Measurements from ENCODE around the gene P2RX2.

Gene P2RX2

DNA sequence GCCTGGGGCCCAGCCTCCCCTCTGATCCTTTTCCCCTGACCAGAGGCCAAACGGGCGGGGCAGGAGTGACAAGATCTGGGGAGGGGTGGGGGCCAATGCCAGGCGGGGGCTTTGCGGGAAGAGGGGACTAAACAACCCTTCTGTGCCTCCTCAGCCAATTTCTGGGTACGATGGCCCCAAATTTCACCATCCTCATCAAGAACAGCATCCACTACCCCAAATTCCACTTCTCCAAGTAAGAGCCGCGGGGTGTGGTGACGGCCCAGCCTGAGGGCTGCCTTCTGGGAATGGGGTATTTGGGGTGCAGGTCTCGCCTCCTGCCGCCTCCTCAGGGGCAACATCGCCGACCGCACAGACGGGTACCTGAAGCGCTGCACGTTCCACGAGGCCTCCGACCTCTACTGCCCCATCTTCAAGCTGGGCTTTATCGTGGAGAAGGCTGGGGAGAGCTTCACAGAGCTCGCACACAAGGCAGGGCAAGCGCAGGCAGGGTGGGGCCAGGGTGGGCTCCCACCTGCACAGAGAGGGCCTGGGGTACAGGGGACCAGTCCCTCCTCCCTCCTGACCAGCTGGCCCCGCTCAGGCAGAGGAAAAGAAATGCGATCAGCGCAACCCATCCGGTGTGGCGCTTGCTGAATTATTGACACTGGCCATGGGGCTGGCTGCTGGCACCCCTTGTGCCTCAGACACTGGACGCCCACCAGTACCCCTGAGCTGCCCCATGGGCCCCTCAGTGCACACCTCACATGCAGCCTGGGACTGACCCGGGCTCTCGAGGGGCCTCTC, 1.7 kb downstream of the P2RX2 start:
- DNase-seq = no peak

DNA sequence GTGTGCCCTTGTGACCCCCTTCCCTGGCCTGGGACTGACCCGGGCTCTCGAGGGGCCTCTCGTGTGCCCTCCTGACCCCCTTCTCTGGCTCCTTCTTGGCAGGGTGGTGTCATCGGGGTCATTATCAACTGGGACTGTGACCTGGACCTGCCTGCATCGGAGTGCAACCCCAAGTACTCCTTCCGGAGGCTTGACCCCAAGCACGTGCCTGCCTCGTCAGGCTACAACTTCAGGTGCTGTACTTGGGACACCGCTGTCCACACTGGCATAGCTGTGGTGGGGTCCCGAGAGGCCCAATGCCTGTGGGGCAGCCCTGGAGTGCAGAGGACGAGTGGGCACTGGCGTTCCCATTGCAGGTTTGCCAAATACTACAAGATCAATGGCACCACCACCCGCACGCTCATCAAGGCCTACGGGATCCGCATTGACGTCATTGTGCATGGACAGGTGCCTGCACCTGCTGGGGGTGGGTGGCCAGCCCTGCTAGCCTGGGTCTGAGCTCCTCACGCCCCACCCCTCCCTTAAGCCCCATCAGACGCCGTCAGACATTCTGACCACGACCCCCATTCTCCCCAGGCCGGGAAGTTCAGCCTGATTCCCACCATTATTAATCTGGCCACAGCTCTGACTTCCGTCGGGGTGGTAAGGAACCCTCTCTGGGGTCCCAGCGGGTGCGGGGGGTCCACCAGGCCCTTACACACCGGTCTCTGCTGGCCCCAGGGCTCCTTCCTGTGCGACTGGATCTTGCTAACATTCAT, 2.5 kb downstream of the P2RX2 start:
- DNase-seq = no peak

GRCh38 chr12:132621657-132622435, 3.3 kb downstream of the P2RX2 start:
- no peak for DNase-seq

DNA sequence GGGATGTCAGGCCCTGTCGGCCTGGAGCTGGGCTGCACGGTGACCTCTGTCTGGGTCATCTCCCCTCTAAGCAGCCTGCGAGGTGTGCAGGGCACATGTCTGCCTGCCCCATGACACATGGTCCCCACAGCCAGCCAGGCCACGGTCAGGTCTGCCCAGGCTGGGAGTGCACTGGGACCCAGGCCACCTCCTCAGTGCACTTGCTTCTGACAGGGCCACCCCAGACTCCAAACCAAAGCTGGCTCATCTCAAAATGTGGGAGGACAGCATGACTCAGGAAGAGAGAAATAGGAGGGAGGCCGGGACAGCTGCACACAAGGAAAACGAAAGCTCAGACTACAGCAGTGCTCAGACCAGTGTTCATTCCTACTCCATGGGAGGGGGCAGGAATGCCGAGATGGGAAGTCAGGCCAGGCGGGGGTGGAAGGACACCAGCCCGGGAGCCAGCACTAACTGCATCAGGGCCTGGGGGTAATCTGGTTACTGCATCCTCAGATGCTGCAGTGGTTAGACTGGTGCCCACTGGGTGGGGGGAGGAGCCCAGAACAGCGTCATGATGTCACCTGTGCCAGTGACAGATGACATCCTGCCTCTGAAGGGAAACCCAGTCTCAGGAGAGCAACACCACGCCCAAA, 4.0 kb downstream of the P2RX2 start:
- DNase-seq = peak; percentile 69

- no peak for DNase-seq
Measured at GRCh38 chr12:132623072-132623869, 4.7 kb downstream of the P2RX2 start.

DNA sequence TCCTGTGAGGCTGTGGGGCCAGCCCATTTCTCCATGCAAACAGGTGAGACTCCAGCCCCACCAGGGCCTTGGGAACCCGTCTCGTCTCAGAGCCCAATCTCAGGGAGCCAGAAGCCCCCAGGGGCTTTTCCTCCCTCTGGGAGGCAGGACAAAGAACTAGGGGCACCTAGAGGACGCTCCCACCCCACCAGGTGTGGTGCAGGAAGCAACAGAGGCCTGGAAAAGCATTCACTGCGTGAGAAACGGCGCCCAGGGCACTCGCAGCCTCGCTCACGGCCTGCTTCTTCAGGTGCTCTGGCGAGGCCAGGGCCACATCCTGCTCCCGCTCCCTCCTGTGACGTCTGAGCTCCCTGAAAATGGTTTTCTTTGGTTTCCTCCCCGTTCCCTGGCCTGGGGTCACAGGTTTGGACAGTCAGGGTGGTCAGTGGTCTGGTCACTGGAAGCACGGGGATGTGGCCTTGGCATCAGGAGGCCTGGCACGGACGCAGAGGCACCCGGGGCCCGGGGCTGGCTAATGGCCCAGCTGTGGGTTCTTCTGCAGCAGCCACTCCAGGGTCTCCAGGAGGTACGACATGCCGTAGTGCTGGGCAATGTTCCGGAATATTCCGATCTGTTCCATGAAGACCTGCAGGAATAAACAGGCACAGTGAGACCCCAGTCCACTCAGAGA, 5.7 kb downstream of the P2RX2 start:
- no peak for DNase-seq

DNA sequence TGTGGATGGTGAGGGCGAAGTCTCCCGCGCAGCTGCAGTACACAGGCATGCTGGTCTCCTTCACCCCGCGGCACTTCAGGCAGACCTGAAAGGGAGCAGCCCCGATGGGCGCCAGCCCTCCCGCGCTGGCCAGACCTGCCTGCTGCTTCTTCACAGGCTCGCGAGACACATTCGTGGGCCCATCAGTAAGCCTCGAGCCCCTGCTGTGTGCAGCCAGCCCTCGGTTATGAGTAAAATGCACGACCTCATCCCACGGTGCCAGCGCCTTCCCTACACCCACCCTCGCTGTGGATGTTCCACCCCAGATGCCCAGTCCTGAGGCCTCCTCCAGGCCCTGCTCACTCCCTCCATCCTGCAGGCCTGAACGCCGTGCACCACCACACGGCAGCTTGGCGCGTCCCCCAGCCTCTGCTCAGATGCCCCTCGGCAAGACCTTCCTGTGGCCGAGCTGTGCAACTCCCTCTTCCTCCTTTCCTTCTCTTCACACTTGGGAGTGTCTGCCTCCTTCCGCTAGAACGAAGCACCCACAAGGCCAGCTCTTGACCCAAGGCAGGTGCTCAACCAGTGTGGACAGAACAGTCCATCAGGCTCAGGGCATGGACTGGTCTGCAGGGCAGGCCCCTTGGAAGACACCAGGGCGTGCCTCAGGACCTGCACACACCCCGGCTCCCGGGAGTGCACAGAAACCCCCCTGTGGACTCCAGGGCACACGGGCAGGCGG, 6.5 kb downstream of the P2RX2 start:
- DNase-seq = no peak

GRCh38 chr12:132625731-132626430, 7.3 kb downstream of the P2RX2 start:
- no peak for DNase-seq

DNA sequence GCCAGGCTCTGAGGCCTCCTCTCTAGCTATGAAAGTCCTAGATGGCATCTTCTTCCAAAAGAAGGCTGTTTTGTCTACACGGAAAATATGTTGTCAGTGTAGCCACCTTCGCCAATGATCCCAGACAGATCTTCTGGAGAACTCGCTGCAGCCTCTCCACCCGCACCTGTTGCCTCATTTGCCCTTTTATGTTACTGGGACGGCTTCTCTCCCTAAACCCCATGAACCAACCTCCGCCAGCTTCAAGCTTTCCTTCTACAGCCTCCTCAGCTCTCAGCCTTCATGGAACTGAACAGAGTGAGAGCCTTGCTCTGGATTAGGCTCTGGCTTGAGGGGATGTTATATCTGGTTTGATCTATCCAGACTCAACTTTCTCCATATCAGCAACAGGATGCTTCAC, 10.8 kb downstream of the P2RX2 start:
- DNase-seq = no peak

GRCh38 chr12:132630672-132631071, 12.1 kb downstream of the P2RX2 start:
- no peak for DNase-seq

DNA sequence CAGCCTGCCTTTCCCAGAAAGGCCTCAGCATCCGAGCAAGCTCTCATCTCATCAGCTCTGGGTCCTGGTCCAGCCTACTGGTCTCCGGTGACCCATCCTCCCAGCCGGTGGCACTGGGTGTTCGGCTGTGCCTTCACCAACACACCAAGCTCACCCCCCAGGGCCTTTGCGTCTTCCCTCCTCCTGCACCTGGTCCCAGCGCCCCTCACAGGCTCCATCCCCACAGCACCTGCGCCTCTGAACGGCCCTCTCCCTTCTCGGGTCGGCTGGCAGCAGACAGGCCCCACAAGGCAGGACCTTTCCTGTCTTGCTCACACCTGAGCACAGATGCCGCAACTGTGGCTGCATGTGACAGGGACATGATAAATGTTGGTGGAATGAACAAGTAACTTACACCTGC, 13.1 kb downstream of the P2RX2 start:
- DNase-seq = no peak

GRCh38 chr12:132632521-132633228, 14.1 kb downstream of the P2RX2 start:
- DNase-seq = no peak

- DNase-seq = no peak
Measured at GRCh38 chr12:132633398-132633797, 14.8 kb downstream of the P2RX2 start.

DNA sequence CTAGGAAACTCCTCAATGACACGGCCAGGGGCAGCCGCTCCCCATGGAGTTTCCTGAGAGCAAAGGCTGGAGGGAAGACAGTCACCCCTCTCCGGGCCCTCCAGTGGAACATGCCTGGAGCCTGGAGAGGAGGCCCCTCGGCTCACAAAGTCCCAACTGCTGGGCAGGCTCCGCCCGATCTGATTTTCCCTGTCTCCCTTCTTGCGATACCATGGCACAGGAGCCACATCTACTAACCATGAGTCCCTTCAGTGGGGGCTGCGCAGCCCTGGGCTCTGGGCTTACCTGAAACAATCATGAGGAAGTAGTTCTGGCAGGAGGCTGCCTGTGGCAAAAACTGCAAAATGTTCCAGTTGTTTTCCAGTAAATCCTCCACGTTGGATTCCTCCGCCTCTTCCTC, 15.3 kb downstream of the P2RX2 start:
- no peak for DNase-seq

DNA sequence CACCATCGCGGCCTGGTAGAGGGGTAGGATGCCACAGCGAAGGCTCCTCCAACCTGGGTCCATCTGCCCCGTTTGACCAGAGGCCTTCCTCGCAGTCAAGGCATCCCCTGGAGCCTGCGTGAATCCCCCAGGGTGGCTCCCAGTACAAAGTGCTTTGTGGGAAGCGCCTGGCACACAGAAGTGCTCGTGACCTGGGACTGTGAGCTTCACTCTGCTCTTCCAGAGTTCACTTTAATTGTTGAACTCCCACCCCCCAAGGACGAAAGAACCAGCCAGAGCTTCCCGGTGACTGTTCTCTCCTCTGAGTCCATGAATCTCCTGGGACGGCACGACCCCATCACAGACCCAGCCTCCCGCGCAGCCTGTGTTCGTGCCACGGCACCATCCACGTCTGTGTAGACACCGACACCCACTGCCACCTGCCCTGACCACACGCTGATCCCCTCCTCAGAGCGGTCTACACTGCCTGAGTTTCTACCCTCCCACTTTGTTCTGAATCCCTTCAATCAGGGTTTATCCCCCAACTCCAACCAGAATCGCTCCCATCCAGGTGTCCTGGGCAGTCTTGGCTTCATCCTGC, 15.9 kb downstream of the P2RX2 start:
- DNase-seq = no peak

DNA sequence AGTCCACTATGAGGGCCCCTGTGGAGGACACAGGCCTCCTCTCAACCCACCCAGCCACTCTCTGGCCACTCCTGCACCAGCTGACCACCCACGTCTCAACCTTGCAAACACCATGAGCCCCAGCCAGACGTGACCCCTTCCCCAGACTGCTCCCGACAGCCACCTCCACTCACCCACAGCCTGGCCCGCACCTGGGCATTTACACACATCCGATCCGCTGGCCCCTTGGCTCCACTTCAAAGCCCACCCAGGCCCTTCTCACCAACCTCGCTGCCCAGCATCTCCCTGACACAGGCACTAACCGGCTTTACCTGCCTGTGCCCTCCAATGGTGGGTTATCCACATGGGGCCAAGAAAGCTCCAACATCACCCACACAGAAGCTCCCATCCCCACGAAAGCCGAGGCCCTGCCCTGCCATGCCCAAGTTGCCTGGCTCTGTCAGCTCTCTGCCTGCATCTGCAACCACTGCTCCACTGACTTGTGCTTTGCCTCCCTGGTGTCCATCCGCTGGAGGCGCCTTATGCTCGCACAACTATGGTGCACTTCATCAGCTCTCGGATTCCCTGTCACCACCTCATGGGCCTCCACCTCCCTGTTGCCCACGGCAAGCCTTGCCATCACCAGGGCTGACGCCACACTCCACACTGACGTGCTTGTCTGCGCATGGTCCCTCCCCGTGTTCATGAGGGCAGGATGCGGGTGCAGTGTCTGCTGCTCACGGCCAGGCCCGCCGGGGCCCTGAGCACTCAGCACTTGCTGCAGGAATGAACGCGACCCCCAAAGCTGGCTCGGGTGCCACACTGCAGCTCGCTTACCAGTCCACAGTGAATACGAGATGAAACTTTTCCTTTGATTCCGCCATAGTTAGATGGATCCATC, 16.7 kb downstream of the P2RX2 start:
- DNase-seq = no peak

GRCh38 chr12:132637811-132638210, 19.2 kb downstream of the P2RX2 start:
- DNase-seq = no peak
